ENCODE data around the gene DCBLD2. TPM values are rescaled to one million over a fixed set of nuclear protein-coding genes. Genes with fewer than 3 reads are reported as not detected.

Gene DCBLD2
- total and polyA plus RNA-seq, 2 experiments from 2014 or later, result 16.8 to 27.9 TPM

GRCh38 chr3:98917608-98918007, 16.1 kb upstream of the DCBLD2 start:
- no peaks in the 10 kb centered on the region for H3K4me1 ChIP-seq (ENCODE audit: insufficient read depth)
- no peaks in the 10 kb centered on the region for H3K79me2 ChIP-seq
- H3K27me3 ChIP-seq, result no peaks in the 10 kb centered on the region
- H3K4me2 ChIP-seq, result no peak overlapping the region
- no peak overlapping the region for H3K27ac ChIP-seq
- no peak for DNase-seq (ENCODE audit: low spot score)
- TF ChIP-seq EZH2phosphoT487 (IDR thresholded peaks at IDR 0.05; ENCODE audit: low read depth, severe bottlenecking, unreplicated experiment), result no peak
- TF ChIP-seq EZH2 (IDR thresholded peaks at IDR 0.05; ENCODE audit: borderline replicate concordance), result no peak
- no peak for TF ChIP-seq CTCF (IDR thresholded peaks at IDR 0.05; ENCODE audit: poor library complexity)
- H3K9me3 ChIP-seq (ENCODE audit: low read depth), result no peaks in the 10 kb centered on the region
- no peaks in the 10 kb centered on the region for H3K9me2 ChIP-seq (replicated peaks; ENCODE audit: insufficient read depth)
- no peak overlapping the region for H2AFZ ChIP-seq
- WGBS (ENCODE audit: low lambda C conversion rate, missing lambda C conversion rate), result 81% methylated on average over 1 of the region's 1 CpG
- H4K20me1 ChIP-seq (ENCODE audit: insufficient read depth, poor library complexity, severe bottlenecking), result no peaks in the 10 kb centered on the region
- no peak overlapping the region for H3K4me3 ChIP-seq
- H3K36me3 ChIP-seq (replicated peaks; ENCODE audit: insufficient read depth, low read depth), result no peaks in the 10 kb centered on the region

- no peak overlapping the region for H3K4me2 ChIP-seq
- H3K4me1 ChIP-seq (ENCODE audit: insufficient read depth), result no peaks in the 10 kb centered on the region
- H2AFZ ChIP-seq, result no peak overlapping the region
- no peaks in the 10 kb centered on the region for H3K79me2 ChIP-seq
- H3K27ac ChIP-seq, result no peak overlapping the region
- WGBS (ENCODE audit: low lambda C conversion rate, missing lambda C conversion rate), result 84% methylated on average over 10 of the region's 10 CpGs
- no peak overlapping the region for H3K4me3 ChIP-seq
- H3K27me3 ChIP-seq, result no peaks in the 10 kb centered on the region
- no peaks in the 10 kb centered on the region for H4K20me1 ChIP-seq (ENCODE audit: insufficient read depth, poor library complexity, severe bottlenecking)
- H3K9me3 ChIP-seq (ENCODE audit: low read depth), result peaks cover 4% of the 10 kb centered on the region
- no peaks in the 10 kb centered on the region for H3K9me2 ChIP-seq (replicated peaks; ENCODE audit: insufficient read depth)
- H3K36me3 ChIP-seq (replicated peaks; ENCODE audit: insufficient read depth, low read depth), result no peaks in the 10 kb centered on the region
- no peak for DNase-seq (ENCODE audit: low spot score)
- no peak for TF ChIP-seq CTCF (IDR thresholded peaks at IDR 0.05; ENCODE audit: poor library complexity)
- TF ChIP-seq EZH2phosphoT487 (IDR thresholded peaks at IDR 0.05; ENCODE audit: low read depth, severe bottlenecking, unreplicated experiment), result no peak
- TF ChIP-seq EZH2 (IDR thresholded peaks at IDR 0.05; ENCODE audit: borderline replicate concordance), result no peak
These were observed 12.9 kb upstream of the DCBLD2 start for GRCh38 chr3:98914210-98915080.

GRCh38 chr3:98912448-98912847, 11.0 kb upstream of the DCBLD2 start:
- Histone ChIP-seq H3K9me2 (replicated peaks; ENCODE audit: insufficient read depth) (no peaks in the 10 kb centered on the region), H4K20me1 (ENCODE audit: insufficient read depth, poor library complexity, severe bottlenecking) (no peaks in the 10 kb centered on the region), H3K4me3 (no peak overlapping the region), H3K27me3 (no peaks in the 10 kb centered on the region), H3K36me3 (replicated peaks; ENCODE audit: insufficient read depth, low read depth) (no peaks in the 10 kb centered on the region), H3K4me2 (no peak overlapping the region), H2AFZ (no peak overlapping the region), H3K27ac (no peak overlapping the region), H3K79me2 (no peaks in the 10 kb centered on the region), H3K9me3 (ENCODE audit: low read depth) (peaks cover 4% of the 10 kb centered on the region), H3K4me1 (ENCODE audit: insufficient read depth) (no peaks in the 10 kb centered on the region)
- 73% methylated on average over 1 of the region's 1 CpG for WGBS (ENCODE audit: low lambda C conversion rate, missing lambda C conversion rate)
- DNase-seq (ENCODE audit: low spot score), result no peak
- TF ChIP-seq CTCF (IDR thresholded peaks at IDR 0.05; ENCODE audit: poor library complexity), result no peak
- no peak for TF ChIP-seq EZH2phosphoT487 (IDR thresholded peaks at IDR 0.05; ENCODE audit: low read depth, severe bottlenecking, unreplicated experiment)
- TF ChIP-seq EZH2 (IDR thresholded peaks at IDR 0.05; ENCODE audit: borderline replicate concordance), result no peak

Data from hepatocyte (in vitro differentiated cells).